ENCODE measurements around the gene RBPMS2. TPM values are rescaled to one million over a fixed set of nuclear protein-coding genes. Genes with fewer than 3 reads are reported as not detected.

RBPMS2 gene
- total and polyA plus RNA-seq, 2 of the 4 experiments (the other 2 are of a cell fraction), result 2.8 TPM; not detected in 1

DNA sequence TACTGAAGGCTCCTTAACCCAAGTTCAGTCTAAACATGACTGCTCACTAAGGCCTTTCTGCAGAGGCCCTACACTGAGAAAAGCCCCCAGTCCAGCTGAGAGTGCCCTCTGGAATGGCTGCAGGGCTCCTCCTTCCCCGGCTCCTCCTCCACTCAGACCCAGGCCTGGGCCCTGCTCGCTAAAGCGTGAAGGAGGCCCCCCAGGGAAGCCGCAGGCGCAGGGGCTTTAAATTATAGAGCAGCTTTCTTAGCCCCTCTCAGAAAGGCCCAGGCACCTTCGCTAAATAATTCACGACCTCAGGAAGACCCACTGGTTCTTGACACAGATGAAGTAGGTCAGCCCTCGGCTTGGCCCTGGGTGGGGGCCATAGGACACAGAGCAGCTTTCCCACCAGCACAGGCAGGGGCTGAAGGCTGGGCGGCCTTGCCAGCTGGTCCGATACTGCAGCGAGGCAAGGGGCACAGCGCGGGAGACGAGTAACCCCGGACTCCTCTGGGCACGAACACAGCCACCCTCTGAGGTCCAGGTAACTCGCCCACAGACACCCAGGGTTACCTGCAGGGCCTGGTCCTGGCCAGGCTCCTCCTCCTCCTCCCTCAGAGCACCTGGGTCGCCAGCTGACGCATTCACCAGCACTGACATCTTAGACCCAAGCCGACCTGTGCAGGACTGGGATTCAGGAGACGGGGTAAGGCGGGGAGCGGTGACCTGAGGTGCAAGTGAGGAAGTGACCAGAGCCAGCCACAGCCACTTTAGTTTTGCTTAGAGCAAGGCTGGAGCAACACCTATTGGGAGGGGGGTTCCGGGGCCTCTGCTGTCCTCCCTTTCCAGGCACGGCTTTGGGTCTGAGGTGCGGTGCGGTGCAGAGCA, 36.9 kb downstream of the RBPMS2 start:
- Histone ChIP-seq H2BK120ac (ENCODE audit: low read depth, low read length) (no peak overlapping the region), H3K36me3 (ENCODE audit: control insufficient read depth, insufficient read depth, low read length) (no peaks in the 10 kb centered on the region), H3K18ac (ENCODE audit: low read depth, low read length) (no peak overlapping the region), H3K14ac (replicated peaks; ENCODE audit: low read depth, low read length) (no peak overlapping the region), H3K9me3 (ENCODE audit: control insufficient read depth, insufficient read depth, low read length) (no peaks in the 10 kb centered on the region), H3K23ac (ENCODE audit: low read depth, low read length) (no peak overlapping the region), H4K5ac (ENCODE audit: low read depth, low read length) (no peak overlapping the region), H3K4me1 (ENCODE audit: control insufficient read depth, insufficient read depth, low read length) (peaks cover 8% of the 10 kb centered on the region; the same call in 1 of the 2 replicates), H2BK15ac (ENCODE audit: low read depth, low read length) (no peak overlapping the region), H4K20me1 (ENCODE audit: insufficient read depth, low read length) (no peaks in the 10 kb centered on the region; the same call in 1 of the 2 replicates), H2AK9ac (replicated peaks; ENCODE audit: low read depth, low read length, poor library complexity) (no peak overlapping the region), H4K8ac (ENCODE audit: low read depth in 2 of 2, low read length in 2 of 2) (no peak overlapping the region), H3K79me1 (ENCODE audit: low read depth in 1 of 2, low read length in 2 of 2) (no peaks in the 10 kb centered on the region), H4K91ac (ENCODE audit: insufficient read depth, low read depth, low read length) (no peak overlapping the region), H3K56ac (ENCODE audit: extremely low read depth, insufficient read depth, low read length) (no peak overlapping the region), H3K27me3 (ENCODE audit: control insufficient read depth, insufficient read depth, low read length) (no peaks in the 10 kb centered on the region), H2BK20ac (ENCODE audit: low read depth, low read length) (no peak overlapping the region), H3K27ac (ENCODE audit: insufficient read depth, low read length) (no peak overlapping the region), H2AK5ac (ENCODE audit: low read depth, low read length) (no peak overlapping the region), H2AFZ (replicated peaks; ENCODE audit: low read length, poor library complexity) (no peak overlapping the region), H2BK5ac (ENCODE audit: low read depth, low read length, poor library complexity, severe bottlenecking) (no peak overlapping the region), H3K9me1 (ENCODE audit: insufficient read depth, low read length) (no peaks in the 10 kb centered on the region), H3K4ac (ENCODE audit: low read depth, low read length) (no peak overlapping the region), H3K4me2 (ENCODE audit: low read depth, low read length) (no peak overlapping the region), H3K4me3 (ENCODE audit: insufficient read depth, low read depth, low read length) (no peak overlapping the region), H3K9ac (ENCODE audit: low read depth, low read length) (no peak overlapping the region)
- ATAC-seq (ENCODE audit: low read depth) (no peak), DNase-seq (no peak)
- 82% methylated on average over 12 of the region's 27 CpGs; no CpG with 5 or more reads in 1 of the 2 experiments for WGBS, 2 experiments (ENCODE audit: extremely low coverage in 2 of 2, insufficient read length in 1 of 2)
- BruUV-seq (replicated peaks), result no TSS peak
- in situ Hi-C loops (cut with MboI; ENCODE audit: low sequenced_read_pairs) (no loop called here), dilution Hi-C loops (cut with HindIII; ENCODE audit: low sequenced_read_pairs, unreplicated experiment) (no loop called here), intact Hi-C loops (cut with micrococcal nuclease) (no loop called here)
- CTCF ChIA-PET, result no interaction called here
- POLR2A ChIA-PET (ENCODE audit: unreplicated experiment), result no interaction called here
- TF ChIP-seq MXI1 (IDR thresholded peaks at IDR 0.05; ENCODE audit: borderline replicate concordance, low read depth, low read length), result no peak
- no peak for TF ChIP-seq MAFK (IDR thresholded peaks at IDR 0.05; ENCODE audit: low read depth, low read length)
- no peak for TF ChIP-seq RFX5 (IDR thresholded peaks at IDR 0.05; ENCODE audit: low read depth, low read length)
- TF ChIP-seq CEBPB (IDR thresholded peaks at IDR 0.05; ENCODE audit: low read depth, low read length), result no peak

Data from IMR-90 (cell line).